Measurements from ENCODE around the gene POU6F2.
"Not testable (repeated sequence)": the region's sequence is repeated elsewhere in the genome, so short reads cannot be mapped to it uniquely, and the experiment has no call there.

Gene POU6F2

GRCh38 chr7:38977685-38978084 lies at the start of gene POU6F2:
TSS of gene POU6F2 (plus strand) at chr7:38977909. CDS start at chr7:38977954, 45 bp downstream.
- DNase-seq: no peak

DNA sequence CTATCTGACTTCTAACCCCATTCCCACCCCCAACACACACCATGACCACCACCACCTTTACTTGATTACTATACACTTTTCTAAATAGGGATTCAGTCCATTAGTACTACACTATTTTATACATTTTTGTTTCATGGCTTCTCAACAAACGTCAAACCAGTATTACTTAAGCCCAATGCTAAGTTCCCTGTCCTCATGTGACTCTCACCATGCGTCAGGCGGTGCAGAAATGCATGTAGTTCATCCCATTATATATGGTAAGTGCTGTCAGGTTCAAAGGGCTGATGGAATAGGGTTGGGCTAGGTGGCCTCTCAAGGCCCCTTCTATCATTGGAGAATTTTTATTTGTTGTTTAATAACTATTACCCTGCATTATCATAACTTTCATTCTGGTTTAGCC lies 49.2 kb upstream of the POU6F2 start:
- no peak for DNase-seq

DNA sequence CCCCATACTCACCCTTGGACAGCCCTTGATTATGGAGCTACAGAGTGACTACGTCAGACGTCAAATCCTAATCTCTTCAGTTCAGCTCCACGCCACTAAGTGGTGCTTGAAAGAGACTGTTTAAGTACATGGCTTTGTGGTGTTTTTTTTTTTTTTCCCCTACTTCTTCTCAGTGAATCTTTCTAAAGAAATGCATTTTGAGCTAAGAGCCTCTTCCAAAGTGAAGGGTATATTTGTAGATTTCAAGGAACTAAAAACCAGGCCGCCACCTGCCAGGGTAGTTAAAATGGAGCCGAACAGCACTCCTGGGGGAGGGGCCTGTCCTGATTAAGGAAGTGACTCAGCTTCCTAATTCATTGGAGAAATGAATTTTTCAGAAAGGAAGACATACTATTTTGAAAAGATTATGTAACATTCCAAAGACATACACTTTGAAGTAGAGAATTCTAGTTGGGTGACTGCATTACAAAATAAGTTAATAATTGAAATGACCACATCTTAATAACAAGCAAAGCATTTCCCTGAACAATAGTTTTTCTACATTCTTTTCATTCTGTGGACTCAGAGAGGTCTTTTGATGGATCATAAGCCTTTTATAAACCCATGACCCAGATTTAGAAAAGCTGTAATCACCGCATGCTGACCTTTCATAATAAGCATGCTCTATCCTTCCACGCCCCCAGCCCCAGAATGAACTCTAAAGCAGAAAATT lies 48.1 kb upstream of the POU6F2 start:
- no peak for DNase-seq

GRCh38 chr7:38932509-38933168 lies 45.1 kb upstream of the POU6F2 start:
- DNase-seq: peak; percentile 12 to 22

GRCh38 chr7:38934051-38934450 lies 43.7 kb upstream of the POU6F2 start:
- DNase-seq: no peak

DNA sequence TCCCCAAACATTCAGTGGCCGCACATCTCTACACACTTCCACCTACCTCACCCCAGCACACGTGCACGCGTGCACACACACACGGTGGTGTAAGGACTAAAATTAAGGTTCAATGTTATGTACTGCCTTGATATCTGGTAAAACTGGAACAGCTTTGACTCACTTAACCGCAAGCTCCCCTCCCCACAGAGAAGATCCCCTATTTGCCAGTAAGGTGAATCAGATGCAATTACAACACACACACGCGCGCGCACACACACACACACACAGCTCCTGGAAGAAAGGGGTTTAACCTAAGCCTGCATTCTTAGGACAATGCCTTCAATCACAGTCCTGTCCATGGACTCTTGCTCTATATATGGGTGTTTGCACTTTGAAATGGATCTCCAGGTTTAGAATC lies 43.2 kb upstream of the POU6F2 start:
- no peak for DNase-seq

- DNase-seq: no peak
Measured at GRCh38 chr7:38936641-38937040, 41.1 kb upstream of the POU6F2 start.

GRCh38 chr7:38938001-38938485 lies 39.7 kb upstream of the POU6F2 start:
- DNase-seq: no peak

- DNase-seq: no peak
Measured at GRCh38 chr7:38938589-38938988, 39.1 kb upstream of the POU6F2 start.

- DNase-seq: no peak
Measured at GRCh38 chr7:38940774-38941173, 36.9 kb upstream of the POU6F2 start.

- DNase-seq: no peak
Measured at GRCh38 chr7:38942431-38943051, 35.2 kb upstream of the POU6F2 start.

DNA sequence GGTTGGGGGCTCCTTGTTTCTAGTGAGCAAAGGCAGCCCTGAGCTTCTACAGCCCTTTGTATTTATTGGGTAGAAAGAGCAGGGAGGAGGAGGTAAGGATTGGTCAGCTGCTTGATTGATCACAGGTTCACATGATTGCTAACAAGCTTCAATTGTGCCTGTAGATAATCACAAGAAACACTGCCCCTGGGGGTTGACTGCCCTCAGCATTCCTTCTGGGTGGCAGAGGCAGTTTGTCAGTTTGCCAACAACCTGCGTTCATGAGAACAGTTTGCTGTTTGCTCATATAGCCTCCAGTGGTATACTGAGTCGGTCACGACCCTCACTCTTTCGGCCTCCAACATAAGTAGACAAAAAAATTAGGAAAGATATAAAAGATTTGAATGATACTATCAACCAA lies 30.2 kb upstream of the POU6F2 start:
- DNase-seq: not testable (repeated sequence)

DNA sequence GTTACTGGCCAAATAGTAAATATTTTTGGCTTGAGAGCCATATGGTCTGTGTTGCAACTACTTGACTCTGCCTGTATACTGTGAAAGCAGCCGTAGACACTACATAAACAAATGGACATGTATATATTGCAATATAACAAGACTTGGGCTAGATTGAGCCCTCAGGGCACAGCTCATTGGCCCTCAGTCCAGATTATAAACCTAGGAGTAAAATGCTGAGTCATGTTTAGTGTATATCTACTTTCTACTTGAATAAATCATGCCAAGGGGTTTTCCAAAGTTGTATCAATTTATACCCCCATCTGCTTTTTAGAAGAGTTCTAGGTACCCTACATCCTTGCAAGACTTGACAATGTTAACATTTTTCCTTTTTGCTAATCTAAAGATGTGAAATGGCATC lies 27.4 kb upstream of the POU6F2 start:
- DNase-seq: no peak

DNA sequence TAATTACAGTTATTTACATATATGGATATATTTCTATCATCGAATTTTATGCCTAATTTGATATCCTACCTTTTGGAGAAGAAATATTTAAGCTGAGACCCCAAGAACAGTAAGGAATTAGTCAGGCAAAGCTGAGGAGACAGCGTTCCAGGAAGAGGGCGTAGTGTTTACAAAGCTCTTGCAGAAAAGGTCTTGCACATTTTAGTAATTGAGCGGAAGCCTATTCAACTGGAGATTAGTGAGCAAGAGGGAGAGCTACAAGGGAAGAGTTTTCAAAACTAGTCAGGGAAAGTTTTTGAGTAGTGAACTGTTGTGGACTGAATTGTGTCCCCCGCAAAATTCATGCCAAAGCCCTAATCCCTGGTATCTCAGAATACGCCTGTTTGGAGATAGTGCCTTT lies 26.5 kb upstream of the POU6F2 start:
- no peak for DNase-seq

GRCh38 chr7:38953227-38953626 lies 24.5 kb upstream of the POU6F2 start:
- DNase-seq: no peak

DNA sequence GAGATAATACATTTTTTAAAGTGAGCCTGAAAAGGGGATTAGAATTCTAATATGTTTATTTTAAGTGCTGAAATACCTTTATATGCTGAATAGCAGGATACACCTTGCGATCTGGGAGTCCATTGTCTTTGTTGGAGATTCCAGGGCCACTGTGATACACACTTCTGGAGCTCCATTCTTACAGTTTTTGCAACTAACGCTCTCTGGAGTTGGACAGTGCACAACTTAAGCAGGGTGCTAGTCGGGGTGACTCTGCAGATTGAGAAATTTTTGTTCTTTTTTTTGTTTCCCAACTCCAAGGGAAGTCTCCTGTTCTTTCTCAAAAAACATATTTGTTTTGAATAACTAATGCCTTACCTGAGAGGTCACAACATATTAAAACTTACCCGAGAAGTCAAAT lies 23.7 kb upstream of the POU6F2 start:
- no peak for DNase-seq

DNA sequence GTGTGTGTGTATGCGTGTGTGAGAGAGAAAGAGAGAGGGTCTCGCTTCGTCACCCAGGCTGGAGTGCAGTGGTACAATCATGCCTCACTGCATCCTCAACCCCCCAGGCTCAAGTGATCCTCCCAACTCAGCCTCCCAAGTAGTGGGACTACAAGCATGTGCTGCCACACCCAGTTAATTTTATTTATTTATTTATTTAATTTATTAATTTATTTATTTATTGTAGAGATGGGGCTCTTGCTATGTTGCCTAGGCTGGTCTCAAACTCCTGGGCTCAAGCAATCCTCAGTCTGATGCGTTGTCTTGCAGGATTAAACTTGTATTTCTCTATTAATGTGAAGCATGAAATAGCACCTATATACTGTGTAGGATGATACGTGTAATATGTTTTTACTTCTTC lies 21.8 kb upstream of the POU6F2 start:
- DNase-seq: no peak

DNA sequence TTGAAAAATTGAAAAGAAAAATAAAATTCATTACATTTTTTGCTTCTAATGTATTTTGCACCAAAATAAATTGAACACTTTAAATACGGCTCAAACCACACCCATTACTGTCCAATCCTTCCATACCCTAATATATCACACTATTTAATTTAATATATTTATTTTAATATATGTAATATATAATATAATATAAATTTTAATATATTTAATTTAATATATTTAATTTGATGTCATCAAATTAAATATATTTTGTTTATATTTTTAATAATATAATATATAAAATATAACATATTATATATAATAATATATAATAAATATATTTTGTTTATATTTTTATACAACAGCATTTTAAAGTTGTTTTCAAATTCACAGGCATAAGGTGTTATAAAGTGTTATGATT lies 15.7 kb upstream of the POU6F2 start:
- DNase-seq: no peak

GRCh38 chr7:38964921-38965320 lies 12.8 kb upstream of the POU6F2 start:
- no peak for DNase-seq

DNA sequence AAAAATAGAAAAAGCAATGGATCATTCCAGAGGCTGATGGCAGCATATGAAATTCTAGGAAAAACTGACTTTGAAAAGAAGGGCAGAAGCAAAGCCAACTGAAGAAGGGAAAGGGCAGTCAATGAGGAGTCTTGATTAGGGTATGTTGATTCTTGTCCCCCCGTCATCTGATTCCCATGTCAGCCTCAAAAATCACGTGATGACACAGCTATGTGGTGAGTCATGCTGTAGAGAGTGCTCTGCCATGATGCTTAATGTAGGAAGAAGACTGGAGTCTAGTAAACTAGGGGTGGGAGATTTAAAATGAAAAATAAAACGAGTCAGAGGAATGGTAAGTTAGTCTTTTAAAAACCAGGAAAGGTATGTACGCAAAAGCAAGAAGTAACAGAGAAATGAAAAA lies 3.9 kb upstream of the POU6F2 start:
- DNase-seq: no peak

GRCh38 chr7:38975944-38976392 lies 1.7 kb upstream of the POU6F2 start:
- DNase-seq: no peak

GRCh38 chr7:38978491-38978890 lies 782 bp downstream of the POU6F2 start:
- DNase-seq: no peak

- DNase-seq: no peak
Measured at GRCh38 chr7:38992203-38992602, 14.5 kb downstream of the POU6F2 start.

GRCh38 chr7:39001595-39001994 lies 23.9 kb downstream of the POU6F2 start:
- DNase-seq: no peak

Data from activated CD4-positive, alpha-beta T cell treated with anti-CD3 and anti-CD28 coated beads for 4 hours (primary cell).